CD4-positive, alpha-beta T cell (primary cell): ENCODE results near the gene CCDC146. TPM values are rescaled to one million over a fixed set of nuclear protein-coding genes. Genes with fewer than 3 reads are reported as not detected.
"Not testable (repeated sequence)": the region's sequence is repeated elsewhere in the genome, so short reads cannot be mapped to it uniquely, and the experiment has no call there.

Source experiments
- ATAC-seq: fragments of 200-7000 bp; cut with Tn5 transposase; one replicate; pipeline ENCODE4 v1.10.0; 2022; ENCODE audit warnings: mild to moderate bottlenecking; ENCODE audit not compliant: poor library complexity
- CTCF ChIA-PET: fragments of 350-600 bp; sonication (Branson Sonifier 250); formaldehyde crosslinking; loops from one replicate; lab custom pipeline; 2021; ENCODE audit warnings: antibody characterized with exemption, inconsistent platforms; lab: Charles Lee
- POLR2A ChIA-PET: fragments of 350-600 bp; sonication (Branson Sonifier 250); formaldehyde crosslinking; loops from one replicate; lab custom pipeline; 2021; ENCODE audit warnings: antibody characterized with exemption, inconsistent platforms; lab: Charles Lee
- DNase-seq, 14 experiments: peaks; one replicate each; pipeline ENCODE4 v3.0.0-alpha.2; 2013 to 2020; ENCODE audit warnings: mixed read lengths in 2 of 14
- H3K27ac ChIP-seq, 2 donors: one replicate each; pipeline versions ENCODE4 v1.5.1 to v1.7.0; 2013; ENCODE audit warnings: low read length in 2 of 2, low read depth in 1 of 2, mild to moderate bottlenecking in 1 of 2
- H3K27me3 ChIP-seq, 2 experiments: 1 replicate in 1 of 2; 2 replicates in 1 of 2; pipeline versions ENCODE4 v1.6.1 to v1.7.0; 2013; ENCODE audit warnings: low read length in 2 of 2, control low read depth in 1 of 2, mild to moderate bottlenecking in 1 of 2, moderate library complexity in 1 of 2; ENCODE audit not compliant: insufficient read depth in 2 of 2, control insufficient read depth in 1 of 2
- H3K36me3 ChIP-seq: one replicate; pipeline ENCODE4 v1.6.1; 2013; ENCODE audit warnings: low read length, control low read depth; ENCODE audit not compliant: insufficient read depth
- H3K4me1 ChIP-seq: one replicate; pipeline ENCODE4 v1.6.1; 2013; ENCODE audit warnings: low read length, control low read depth; ENCODE audit not compliant: insufficient read depth
- H3K4me3 ChIP-seq: one replicate; pipeline ENCODE4 v1.5.1; 2013; ENCODE audit warnings: mild to moderate bottlenecking, low read length, moderate library complexity
- H3K9me3 ChIP-seq, 2 experiments: 1 replicate in 1 of 2; 2 replicates in 1 of 2; pipeline versions ENCODE4 v1.6.1 to v1.7.0; 2013; ENCODE audit warnings: low read length in 2 of 2, mild to moderate bottlenecking in 2 of 2, control low read depth in 1 of 2, moderate library complexity in 1 of 2; ENCODE audit not compliant: control insufficient read depth in 1 of 2, insufficient read depth in 1 of 2
- H3K27ac Mint-ChIP-seq: one replicate; pipeline ENCODE4 v1.8.0; 2020; ENCODE audit warnings: mixed read lengths
- H3K27me3 Mint-ChIP-seq: one replicate; pipeline ENCODE4 v1.8.0; 2021; ENCODE audit warnings: mixed read lengths
- H3K36me3 Mint-ChIP-seq: one replicate; pipeline ENCODE4 v1.8.0; 2021; ENCODE audit warnings: low read depth, mixed read lengths
- H3K4me1 Mint-ChIP-seq: one replicate; pipeline ENCODE4 v1.8.0; 2021; ENCODE audit warnings: low read depth, mixed read lengths
- H3K4me3 Mint-ChIP-seq: one replicate; pipeline ENCODE4 v1.8.0; 2020; ENCODE audit warnings: mild to moderate bottlenecking, mixed read lengths
- H3K9me3 Mint-ChIP-seq: one replicate; pipeline ENCODE4 v1.8.0; 2020; ENCODE audit warnings: mixed read lengths
- intact Hi-C, 2 experiments: fragments of 100-400 bp; cut with DNase I in 1 of 2; cut with micrococcal nuclease in 1 of 2; formaldehyde crosslinking; loops; one replicate each; pipeline versions ENCODE4 v1.15.1 to v1.9.0; 2023 to 2025; cut with DNase I, micrococcal nuclease
- total RNA-seq, 174 experiments: library from RNA in 2 of 174; stranded (reverse) in 2 of 174; gene quantifications; one replicate each; pipeline ENCODE4 v1.2.3 and lab custom pipeline; 2021 to 2026
- TF ChIP-seq, protein P1 (sequence below): fragments of 200-600 bp; IDR thresholded peaks from one replicate; pipeline ENCODE4 v1.8.0; 2022; ENCODE audit warnings: antibody characterized with exemption, mild to moderate bottlenecking

The CCDC146 gene
- total RNA-seq, 2 experiments from 2014 or later, result 10.3 to 10.5 TPM

DNA sequence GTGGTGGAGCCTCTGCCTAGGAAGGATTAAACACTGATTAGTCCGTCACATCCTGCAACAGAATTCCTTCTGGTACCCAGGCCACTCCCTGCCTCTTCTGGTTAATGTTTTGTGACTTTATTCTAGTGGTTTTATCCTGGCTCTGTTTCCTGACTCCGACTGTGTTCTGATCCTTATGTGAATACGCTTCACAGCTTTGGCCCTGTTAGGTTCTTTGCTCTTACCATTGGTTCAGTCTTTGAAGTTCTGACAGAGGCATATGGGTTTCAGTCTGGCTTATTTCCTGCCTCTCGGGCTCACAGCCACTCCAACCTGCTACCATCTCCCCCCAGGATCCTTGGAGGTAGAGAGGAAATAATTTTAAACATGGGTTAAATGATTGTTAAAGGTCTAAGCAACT lies 100.4 kb downstream of the CCDC146 start:
- no peaks in the 10 kb centered on the region for H3K36me3 ChIP-seq
- CTCF ChIA-PET, result no interaction called here

DNA sequence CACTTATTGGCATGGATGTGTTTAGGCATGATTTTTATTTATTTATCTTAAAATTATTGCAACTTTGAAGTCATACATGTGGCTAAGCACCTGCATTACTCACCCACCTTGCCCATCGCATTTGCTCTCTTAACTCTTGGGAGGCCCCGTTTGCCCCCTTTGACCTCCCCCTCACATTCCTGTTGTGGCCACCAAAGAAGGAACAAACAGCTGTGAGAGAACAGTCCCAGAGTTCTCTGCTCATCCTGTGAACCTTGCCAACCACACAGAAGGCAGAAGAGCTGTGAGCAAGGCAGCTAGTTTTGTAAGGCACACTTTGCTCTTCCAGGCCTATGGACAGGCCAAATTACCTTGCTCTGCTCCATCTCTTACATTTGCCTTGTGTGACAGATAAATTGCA lies 100.8 kb downstream of the CCDC146 start:
- Mint-ChIP-seq H3K4me3 (no peak overlapping the region), H3K36me3 (peaks cover 10% of the 10 kb centered on the region), H3K27ac (peak overlapping the region; percentile 27), H3K27me3 (no peaks in the 10 kb centered on the region), H3K4me1 (peaks cover 24% of the 10 kb centered on the region), H3K9me3 (no peaks in the 10 kb centered on the region)
- ATAC-seq (no peak), DNase-seq (no peak)
- ChIA-PET POLR2A (interaction anchor here (0.6 kb wide), 1 partner anchor 29 kb away, joined by 3 read pairs; no protein-coding TSS in a partner anchor), CTCF (no interaction called here)
- peaks cover 0 to 6% of the 10 kb centered on the region in 2 experiments for H3K9me3 ChIP-seq
- no peaks in the 10 kb centered on the region for H3K27me3 ChIP-seq
- intact Hi-C loops, result no loop called here
- H3K36me3 ChIP-seq, result no peaks in the 10 kb centered on the region
- TF ChIP-seq, protein P1, sequence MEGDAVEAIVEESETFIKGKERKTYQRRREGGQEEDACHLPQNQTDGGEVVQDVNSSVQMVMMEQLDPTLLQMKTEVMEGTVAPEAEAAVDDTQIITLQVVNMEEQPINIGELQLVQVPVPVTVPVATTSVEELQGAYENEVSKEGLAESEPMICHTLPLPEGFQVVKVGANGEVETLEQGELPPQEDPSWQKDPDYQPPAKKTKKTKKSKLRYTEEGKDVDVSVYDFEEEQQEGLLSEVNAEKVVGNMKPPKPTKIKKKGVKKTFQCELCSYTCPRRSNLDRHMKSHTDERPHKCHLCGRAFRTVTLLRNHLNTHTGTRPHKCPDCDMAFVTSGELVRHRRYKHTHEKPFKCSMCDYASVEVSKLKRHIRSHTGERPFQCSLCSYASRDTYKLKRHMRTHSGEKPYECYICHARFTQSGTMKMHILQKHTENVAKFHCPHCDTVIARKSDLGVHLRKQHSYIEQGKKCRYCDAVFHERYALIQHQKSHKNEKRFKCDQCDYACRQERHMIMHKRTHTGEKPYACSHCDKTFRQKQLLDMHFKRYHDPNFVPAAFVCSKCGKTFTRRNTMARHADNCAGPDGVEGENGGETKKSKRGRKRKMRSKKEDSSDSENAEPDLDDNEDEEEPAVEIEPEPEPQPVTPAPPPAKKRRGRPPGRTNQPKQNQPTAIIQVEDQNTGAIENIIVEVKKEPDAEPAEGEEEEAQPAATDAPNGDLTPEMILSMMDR, result no peak
- no peak overlapping the region for H3K4me3 ChIP-seq
- H3K27ac ChIP-seq, result no peak overlapping the region
- H3K4me1 ChIP-seq, result peaks cover 12% of the 10 kb centered on the region

More for the DNA sequence above, 100.4 kb downstream of the CCDC146 start:
- Mint-ChIP-seq H3K4me1 (peaks cover 24% of the 10 kb centered on the region), H3K9me3 (no peaks in the 10 kb centered on the region), H3K4me3 (no peak overlapping the region), H3K27me3 (no peaks in the 10 kb centered on the region), H3K27ac (peak overlapping the region; percentile 27), H3K36me3 (peaks cover 10% of the 10 kb centered on the region)
- POLR2A ChIA-PET, result no interaction called here
- H3K4me3 ChIP-seq, result no peak overlapping the region
- no peaks in the 10 kb centered on the region for H3K27me3 ChIP-seq
- ATAC-seq, result peak; percentile 89
- H3K9me3 ChIP-seq, result peaks cover 0 to 6% of the 10 kb centered on the region in 2 experiments
- intact Hi-C loops, result no loop called here
- DNase-seq, result peak in 1 of 14 experiments; percentile 15
- no peak overlapping the region for H3K27ac ChIP-seq
- TF ChIP-seq, protein P1, result no peak
- H3K4me1 ChIP-seq, result peaks cover 12% of the 10 kb centered on the region

DNA sequence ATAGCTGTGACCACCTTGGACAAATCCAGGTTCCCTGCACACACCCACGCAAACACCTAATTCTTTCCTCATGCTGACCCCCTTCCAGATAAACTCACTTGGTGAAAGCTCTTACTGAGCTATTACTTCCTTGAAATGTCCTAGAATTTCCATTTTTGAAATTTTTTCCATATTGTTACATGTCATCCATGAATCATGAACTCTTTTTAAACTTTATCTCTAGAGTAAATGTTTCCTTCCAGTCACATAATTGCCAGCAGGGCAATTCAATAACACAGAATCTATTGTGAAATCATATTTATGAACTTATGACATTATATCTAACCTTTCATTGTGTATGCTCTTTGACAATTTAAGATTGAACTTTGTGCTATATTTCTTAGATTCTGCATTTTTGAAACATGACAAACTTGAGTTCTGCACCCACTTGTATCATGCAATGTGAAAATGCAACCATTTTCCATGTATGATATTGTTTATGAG lies 104.0 kb downstream of the CCDC146 start:
- peaks cover 22% of the 10 kb centered on the region for H3K4me1 Mint-ChIP-seq
- H3K9me3 ChIP-seq, result no peaks in the 10 kb centered on the region
- H3K36me3 ChIP-seq, result no peaks in the 10 kb centered on the region
- peaks cover 16% of the 10 kb centered on the region for H3K9me3 Mint-ChIP-seq
- no peaks in the 10 kb centered on the region for H3K27me3 Mint-ChIP-seq
- no peak overlapping the region for H3K4me3 ChIP-seq
- ATAC-seq, result no peak
- H3K27ac Mint-ChIP-seq, result no peak overlapping the region
- intact Hi-C loops, result no loop called here
- H3K36me3 Mint-ChIP-seq, result peaks cover 31% of the 10 kb centered on the region
- no peak for DNase-seq
- TF ChIP-seq, protein P1, result no peak
- H3K4me3 Mint-ChIP-seq, result no peak overlapping the region
- no peaks in the 10 kb centered on the region for H3K27me3 ChIP-seq
- H3K27ac ChIP-seq, result no peak overlapping the region
- ChIA-PET POLR2A (no interaction called here), CTCF (interaction anchor here (0.6 kb wide), 1 partner anchor 94 kb away, joined by 3 read pairs; no protein-coding TSS in a partner anchor)
- peaks cover 12% of the 10 kb centered on the region for H3K4me1 ChIP-seq

DNA sequence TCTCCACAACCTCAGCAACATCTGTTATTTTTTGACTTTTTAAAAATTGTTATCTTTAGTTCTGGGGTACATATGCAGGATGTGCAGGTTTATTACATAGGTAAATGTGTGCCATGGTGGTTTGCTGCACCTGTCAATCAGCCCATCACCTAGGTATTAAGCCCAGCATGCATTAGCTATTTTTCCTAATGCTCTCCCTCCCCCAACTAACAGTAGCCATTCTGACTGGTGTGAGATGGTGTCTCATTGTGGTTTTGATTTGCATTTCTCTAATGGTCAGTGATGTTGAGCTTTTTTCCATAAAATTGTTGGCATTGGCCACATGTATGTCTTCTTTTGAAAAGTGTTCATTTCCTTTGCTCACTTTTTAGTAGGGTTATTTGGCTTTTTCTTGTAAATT lies 106.4 kb downstream of the CCDC146 start:
- H3K27ac Mint-ChIP-seq, H3K4me3 Mint-ChIP-seq, H3K4me1 ChIP-seq, DNase-seq, H3K27me3 ChIP-seq, H3K36me3 ChIP-seq, H3K27me3 Mint-ChIP-seq, H3K27ac ChIP-seq, H3K9me3 ChIP-seq, H3K4me1 Mint-ChIP-seq, H3K4me3 ChIP-seq, POLR2A ChIA-PET, intact Hi-C loops, CTCF ChIA-PET, ATAC-seq: not testable (repeated sequence)
- Mint-ChIP-seq H3K9me3 (peaks cover 16% of the 10 kb centered on the region), H3K36me3 (peaks cover 33% of the 10 kb centered on the region)
